ENCODE data around the gene EPHB2.
"Not testable (repeated sequence)": the region's sequence is repeated elsewhere in the genome, so short reads cannot be mapped to it uniquely, and the experiment has no call there.

EPHB2 gene

DNA sequence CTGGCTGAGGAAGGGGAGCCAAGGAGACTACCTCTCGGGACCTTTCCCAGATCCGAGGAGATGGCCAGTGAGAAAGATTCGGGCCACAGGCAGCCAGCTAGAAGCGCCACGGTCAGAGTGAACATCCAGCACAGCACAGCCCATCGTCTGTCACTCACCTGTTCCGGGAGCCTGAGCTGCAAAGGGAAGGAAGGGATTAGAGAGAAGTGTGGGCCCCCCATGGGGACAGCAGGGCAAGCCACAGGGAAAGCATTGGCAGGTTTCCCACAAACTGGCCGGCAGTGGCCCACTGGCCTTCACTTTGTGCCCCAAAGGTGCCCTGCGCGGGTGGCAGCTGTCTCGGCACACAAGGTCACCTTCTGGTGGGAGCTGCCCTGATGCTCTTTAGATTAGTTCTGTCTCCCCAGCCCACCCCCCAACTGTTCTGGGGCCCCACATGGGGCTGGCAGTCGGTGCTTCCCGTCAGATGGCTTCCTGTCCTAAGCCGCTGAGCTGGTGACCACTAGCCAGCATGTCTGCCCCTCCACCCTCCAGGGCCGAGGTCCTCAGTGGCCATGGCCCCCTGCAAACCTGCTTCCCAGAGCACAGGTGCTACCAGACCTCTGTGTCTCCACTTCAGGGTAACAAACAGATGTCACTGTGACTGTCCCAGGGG lies 205.3 kb downstream of the EPHB2 start:
- DNase-seq (ENCODE audit: low read depth), result no peak

DNA sequence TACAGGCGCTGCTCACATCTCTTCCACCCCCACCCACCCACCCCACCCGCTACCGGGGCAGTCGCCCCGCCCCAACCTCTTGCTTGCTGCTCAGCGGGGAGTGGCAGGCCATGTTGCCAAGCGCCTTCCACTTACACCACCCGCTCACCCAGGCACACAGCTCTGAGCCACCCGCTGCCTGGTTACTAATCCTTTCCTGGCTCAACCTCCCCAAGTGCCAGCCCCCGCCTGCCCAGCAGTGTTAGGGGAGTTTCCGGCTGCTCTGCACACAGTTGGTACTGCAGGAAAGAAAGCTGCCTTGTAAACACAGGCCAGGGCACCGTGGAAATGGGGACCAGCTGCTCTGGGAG lies 205.8 kb downstream of the EPHB2 start:
- DNase-seq (ENCODE audit: low read depth), result no peak

DNA sequence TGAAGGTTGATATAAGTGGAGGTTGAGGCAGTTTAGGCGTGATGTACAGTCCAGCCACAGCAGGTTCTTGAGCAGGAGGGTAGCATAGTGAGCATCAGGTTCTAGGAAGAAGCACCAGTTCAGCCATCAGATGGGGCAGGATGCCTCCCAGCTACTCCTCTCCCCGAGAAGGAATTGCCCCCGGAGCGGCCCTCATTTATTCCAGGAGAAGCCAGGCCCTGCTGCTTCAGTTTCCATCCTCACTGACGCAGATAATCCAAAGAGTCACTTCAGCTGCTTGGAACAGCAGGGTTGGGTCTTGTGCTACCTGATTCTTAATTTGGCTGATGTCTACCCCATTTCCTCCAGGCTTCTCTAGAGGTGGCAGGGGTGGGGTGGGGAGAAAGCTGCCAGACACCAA lies 207.3 kb downstream of the EPHB2 start:
- no peak for DNase-seq (ENCODE audit: low read depth)

DNA sequence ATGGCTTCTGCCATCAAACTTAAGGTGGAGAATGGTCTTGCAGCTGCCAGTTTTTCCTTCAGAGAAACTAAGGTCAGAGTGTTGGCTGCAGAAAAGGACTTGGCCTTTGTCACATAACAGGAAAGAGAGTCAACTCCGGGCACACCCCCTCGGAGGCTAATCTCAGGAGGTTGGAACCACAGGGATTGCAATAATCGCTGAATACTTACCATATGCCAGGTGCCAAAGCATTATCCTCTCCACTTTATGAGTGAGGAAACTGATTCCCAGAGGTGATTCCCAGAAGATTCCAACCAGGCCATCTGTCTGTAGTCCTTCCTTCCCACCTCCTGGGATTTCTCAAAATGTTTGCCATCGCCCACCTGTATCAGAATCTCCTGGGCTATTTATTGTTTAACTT lies 208.0 kb downstream of the EPHB2 start:
- no peak for DNase-seq (ENCODE audit: low read depth)

DNA sequence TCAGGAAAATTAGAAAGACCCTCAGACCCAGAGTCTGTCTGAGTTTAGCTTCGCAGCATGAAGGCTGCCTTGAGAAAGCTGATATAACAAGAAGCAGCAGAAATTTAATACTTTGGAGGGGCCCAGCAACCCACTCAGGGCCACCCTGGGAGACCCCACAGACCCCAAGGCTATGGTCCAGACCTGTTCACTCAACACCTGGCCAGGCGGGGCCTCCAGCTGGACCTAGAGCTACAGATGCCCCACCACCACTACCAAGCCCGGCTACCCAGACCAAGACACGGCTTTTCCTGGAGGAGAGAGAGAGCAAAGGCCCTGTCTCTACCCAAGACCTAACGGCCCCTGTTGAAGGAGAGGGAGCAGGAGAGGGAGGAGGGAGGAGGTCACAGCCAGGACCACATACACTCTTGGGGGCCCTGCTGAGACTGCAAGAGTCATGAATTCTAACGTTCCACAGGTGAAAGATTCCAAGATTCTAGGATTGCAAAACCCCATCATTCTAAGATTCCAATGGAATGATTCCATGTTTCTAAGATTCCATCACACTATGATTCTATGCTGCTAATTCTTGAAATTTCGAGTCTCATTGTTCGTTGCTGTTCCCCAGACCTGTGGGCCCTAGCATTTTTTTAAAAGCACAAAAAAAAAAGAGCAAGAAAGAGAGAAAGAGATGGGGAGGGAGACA lies 208.8 kb downstream of the EPHB2 start:
- DNase-seq (ENCODE audit: low read depth), result no peak

DNA sequence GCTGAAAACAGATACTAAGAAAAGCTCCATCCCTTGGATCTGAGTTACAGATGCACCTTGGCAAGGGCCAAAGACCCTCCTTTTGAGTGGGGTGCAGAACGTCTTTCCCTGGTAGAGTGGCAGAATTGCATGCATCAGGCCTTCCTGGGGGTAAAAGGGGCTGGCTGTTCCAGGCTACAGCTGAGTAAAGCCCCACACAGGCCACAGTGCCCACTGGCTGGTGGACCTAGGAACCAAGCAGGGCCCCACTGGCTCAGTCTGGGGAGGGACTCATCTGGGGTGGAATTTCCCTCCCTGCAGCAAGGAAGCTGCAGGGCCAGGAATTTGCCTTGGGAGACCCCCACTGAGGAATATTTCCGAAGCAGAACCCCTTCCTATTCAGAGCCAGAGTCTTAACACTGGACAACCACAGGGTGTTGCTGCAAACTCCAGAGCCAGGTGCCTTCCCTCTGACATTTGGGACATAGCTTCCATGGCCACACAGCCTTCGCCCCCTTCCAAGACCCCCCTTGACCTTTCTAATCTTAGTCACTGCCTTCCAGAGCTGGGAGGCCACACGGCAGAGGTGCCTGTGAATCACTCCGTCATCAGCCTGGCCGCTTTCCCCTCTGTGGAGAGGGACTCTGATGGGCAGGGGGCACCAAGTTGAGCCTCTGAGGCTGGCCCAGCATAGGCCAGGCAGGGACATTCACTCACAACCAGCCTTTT lies 209.5 kb downstream of the EPHB2 start:
- no peak for DNase-seq (ENCODE audit: low read depth)

DNA sequence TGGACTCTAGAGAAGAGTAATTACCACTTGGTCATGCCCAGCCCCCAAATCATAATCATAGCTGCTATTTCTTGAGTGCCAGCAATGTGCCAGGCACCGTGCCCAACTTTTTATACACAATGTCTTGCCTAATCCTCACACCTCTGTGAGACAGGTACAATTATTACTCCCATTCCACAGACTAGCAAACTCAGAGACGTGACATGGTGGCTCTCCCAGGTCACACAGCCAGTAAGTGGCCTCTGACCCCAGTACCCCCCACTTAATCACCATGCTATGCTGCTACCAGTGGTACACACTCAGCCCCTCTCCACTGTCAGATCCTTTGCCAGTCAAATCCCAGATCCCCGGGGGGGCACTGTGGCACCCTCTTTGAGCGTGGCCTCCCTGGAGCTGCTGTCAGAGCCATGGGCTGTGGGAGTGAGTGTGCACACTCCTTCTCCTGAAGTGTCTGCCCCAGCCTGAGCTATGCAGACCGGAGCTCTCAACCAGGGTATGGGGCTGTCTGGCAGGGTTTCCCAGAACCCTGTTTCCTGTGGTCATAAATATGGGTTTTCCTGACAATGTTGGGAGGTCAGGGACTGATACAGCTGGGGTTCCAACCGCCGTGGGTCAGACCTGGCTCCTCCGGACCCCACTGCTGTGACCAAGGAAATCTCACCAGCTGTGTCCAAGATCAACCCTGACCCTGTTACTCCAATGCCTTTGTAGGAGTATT lies 210.3 kb downstream of the EPHB2 start:
- no peak for DNase-seq (ENCODE audit: low read depth)

DNA sequence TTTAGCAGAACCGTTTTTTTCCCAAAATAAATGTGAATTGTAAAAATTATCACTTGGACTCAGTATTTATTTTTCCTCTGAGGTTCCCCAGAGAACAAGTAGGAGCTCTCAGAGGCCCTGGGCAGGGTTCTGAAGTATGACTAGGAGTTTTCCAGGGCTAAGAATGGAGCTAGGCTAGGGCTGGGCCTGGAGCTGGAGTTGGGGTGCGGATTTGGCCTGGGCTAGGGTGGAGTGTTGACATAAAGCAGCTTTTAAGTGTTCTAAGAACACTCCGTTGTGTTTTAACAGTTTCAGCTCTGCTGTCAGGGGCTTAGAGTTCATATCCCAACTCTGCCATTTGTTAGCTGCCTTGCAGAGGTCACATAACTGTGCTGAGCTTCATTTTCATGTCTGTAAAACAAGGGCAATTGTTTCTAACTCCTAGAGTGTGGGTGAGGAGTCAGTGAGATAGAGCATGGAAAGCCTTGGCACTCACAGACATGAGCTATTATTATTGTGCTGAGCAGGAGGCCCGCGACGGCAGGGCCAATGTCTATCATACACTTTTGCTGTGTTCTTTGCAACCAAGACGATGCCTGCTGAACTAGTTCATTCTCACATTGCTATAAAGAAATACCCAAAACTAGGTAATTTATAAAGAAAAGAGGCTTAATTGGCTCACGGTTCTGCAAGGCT lies 210.9 kb downstream of the EPHB2 start:
- DNase-seq (ENCODE audit: low read depth), result no peak

DNA sequence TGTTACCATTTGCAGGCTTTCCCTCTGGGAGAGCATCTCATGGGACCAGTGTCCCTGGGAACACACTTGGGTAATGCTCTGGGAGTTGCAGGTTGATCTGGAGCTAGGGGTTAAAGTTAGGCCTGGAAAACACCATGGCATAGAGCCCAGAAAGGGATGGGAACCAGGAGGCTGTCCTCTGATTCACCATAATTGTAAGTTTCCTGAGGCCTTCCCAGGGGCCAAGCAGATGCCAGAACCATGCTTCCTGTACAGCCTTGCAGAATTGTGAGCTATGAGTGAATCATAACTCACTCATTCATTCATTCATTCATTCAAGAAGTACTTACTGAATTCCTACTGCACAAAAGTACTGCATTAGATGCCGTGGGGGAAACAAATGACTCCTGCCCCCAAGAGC lies 212.0 kb downstream of the EPHB2 start:
- DNase-seq (ENCODE audit: low read depth), result no peak

DNA sequence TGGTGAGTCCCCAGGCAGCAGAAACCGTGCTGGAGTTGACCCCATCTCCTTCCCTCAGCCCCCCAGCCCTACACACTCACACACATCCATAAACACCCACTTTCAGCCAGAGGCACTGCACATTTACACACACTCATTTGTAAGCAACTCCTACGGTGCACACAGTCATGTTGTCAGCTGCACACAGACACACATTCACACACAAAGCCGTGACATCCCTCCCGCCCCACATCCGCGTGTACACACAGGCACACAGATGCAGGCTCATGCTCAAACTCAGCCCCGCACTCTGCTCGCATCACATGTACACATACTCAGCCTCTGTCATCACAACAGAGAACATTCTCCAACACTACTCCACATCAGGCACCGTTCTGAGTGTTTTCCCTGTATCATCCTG lies 214.5 kb downstream of the EPHB2 start:
- no peak for DNase-seq (ENCODE audit: low read depth)

DNA sequence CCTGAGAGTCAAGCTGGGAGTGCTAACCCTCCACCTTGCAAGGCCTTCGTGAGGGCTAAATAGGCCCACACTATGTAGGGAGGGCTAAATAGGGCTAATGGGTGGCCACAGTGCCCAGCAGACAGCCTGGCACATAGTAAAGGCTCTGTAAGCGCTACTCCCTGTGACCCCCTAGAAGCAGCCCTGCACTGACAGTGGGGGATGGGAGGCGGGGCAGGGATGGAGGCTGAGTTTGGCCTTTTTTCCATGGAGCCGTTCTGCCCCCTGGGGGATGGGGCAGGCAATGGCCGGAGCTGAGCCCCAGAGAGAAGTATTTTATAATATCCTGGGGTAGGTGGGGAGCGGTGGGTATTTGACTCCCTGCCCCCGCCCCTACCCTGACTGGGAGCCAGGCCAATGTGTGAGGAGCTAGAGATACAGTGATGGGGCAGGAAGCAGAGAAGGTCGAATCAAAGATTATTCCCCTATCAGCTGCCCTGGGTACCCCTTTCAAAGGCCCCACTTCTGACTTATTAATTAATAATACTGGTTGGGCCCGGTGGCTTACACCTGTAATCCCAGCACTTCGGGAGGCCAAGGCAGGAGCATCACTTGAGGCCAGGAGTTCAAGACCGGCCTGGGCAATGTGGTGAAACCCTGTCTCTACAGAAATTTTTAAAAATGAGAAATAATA lies 219.7 kb downstream of the EPHB2 start:
- DNase-seq (ENCODE audit: low read depth), result no peak

DNA sequence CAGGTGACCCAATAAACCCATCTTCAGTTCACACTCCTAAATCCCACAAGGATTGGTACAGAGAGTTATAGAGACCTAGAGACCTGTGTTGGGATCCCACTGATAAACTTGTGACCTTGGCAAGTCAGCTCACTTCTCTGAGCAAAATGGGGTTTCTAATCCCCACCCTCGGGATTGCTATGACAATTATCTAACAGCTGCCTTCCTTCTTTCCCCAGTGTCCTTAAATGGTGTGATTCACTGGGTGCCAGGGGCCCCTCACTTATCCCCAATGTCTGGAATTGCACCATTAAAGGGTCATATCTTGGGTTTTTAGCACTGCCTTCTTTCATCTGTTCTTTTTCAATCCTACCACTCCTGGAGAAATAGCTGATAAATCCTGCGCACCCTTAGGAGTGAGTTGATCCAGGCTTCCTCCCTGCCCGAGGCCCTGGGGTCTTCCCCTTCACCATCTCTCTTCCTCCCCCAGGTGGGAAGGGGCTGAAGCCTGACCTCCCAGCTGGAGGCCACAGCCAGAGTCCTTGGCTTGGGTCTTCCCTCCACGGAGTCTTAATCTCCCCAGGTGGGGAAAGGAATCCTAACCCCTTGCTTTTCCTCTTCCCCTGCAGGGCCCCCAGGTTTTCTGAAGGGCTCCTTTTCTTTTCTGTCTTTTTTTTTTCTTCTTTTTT lies 222.3 kb downstream of the EPHB2 start:
- no peak for DNase-seq (ENCODE audit: low read depth)

DNA sequence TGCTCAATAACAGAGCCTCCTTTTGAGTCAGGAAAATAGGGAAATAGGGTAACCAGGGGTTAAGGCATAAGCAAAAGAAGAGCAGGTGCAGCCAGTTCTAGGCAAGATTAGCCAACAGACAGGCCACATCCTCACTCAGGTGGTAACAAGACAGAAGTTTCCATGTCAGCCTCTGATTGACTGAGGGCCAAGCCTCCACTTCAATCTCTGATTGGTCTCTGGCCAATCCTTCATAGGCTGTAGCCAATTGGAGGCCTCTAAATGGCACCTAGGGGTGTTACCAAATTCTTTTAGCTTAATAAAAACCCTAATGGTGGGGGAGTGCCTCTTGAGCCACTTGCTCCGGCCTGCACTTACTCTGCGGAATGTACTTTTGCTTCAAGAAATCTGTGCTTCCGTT lies 224.8 kb downstream of the EPHB2 start:
- DNase-seq (ENCODE audit: low read depth), result no peak

DNA sequence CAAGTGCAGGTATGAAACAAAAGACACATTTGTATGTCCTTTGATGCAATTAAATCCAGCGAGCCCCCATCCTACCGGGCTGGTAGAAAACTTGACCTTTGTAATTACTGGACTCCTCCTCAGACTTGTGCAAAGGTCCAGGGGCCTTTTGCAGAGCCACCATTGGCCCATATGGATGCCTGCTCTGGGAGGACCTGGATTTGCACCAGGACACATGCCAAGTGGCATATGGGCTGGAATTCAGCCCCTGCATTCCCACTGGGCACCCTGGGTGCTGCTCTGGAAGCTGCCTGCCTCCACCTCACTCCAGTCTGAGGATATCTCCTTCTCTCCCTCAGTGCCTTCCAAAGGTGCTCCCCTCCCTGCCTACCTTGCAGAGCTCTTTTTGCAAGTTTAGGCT lies 226.0 kb downstream of the EPHB2 start:
- DNase-seq (ENCODE audit: low read depth), result no peak

DNA sequence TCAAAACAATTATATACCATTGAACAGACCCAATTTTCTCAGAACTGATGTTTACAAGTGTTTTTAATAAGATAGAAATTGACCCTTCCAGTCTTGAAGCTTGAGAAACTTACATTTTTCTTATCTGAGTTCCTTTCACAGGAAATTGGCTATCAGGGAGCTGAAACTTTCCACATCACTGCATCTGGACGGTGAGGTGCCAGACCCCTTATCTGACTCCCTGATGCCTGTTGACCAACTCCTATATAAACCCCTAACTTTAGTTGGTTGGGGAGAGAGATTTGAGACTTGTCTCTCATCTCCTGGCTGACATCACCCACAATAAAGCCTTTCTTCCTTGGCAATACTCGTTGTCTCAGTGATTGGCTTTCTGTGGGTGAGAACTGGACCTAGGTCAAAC lies 230.6 kb downstream of the EPHB2 start:
- no peak for DNase-seq (ENCODE audit: low read depth)

DNA sequence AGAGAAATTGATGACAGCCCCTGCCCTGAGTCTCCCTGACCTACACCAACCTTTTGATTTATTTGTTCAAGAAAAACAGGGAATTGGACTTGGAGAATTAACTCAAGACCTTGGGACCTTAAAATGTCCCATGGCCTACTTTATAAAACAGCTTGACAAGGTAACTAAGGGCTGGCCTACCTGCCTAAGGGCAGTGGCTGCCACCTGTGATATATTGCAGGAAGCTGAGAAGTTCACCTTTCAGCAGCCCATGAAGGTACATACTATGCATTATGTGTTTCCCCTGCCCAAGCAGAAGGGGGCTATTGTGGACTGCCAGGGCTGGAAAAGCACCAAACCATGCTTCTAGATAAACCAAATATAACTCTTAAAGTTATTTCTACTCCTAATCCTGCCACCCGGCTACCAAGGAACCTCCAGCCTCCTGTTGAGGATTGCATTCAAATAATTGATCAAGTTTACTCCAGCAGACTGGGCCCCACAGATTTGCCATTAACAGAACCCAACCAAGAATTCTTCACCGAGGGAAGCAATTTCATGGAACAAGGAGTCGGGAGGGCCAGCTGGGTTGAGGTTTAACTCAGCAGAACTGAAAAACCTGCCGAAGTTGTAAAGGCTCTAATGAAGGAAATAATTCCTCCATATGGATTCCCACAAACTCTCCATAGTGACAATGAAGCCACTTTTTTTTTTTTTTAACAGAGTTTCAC lies 233.9 kb downstream of the EPHB2 start:
- no peak for DNase-seq (ENCODE audit: low read depth)

DNA sequence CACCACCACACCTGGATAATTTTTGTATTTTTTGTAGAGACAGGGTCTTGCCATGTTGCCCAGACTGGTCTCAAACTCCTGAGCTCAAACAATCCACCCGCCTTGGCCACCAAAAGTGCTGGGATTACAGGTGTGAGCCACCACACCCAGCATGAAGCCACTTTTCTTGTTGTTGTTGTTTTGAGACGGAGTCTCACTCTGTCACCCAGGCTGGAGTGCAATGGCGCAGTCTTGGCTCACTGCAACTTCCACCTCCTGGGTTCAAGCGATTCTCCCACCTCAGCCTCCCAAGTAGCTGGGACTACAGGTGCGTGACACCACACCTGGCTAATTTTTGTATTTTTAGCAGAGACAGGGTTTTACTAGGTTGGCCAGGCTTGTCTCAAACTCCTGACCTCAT lies 234.5 kb downstream of the EPHB2 start:
- DNase-seq (ENCODE audit: low read depth), result not testable (repeated sequence)

DNA sequence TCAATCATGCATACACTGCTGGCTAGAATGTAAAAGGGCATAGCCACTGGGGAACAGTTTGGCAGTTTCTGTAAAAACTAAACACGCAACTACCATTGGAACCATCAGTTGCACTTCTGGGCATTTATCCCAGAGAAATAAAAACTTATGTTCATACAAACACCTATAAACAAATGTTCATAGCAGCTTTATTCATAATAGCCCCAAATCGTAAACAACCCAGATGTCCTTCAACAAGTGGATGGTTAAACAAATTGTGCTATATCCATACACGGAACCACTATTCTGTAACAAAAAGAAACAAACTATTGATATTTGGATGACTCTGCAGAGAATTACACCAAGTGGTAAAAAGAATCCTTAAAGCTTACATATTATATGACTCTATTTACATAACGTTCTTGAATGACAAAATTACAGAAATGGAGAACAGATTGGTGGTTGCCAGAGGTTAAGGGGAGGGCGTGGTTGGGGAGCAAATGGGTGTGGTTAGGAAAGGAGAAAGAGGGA lies 239.2 kb downstream of the EPHB2 start:
- DNase-seq (ENCODE audit: low read depth), result no peak

DNA sequence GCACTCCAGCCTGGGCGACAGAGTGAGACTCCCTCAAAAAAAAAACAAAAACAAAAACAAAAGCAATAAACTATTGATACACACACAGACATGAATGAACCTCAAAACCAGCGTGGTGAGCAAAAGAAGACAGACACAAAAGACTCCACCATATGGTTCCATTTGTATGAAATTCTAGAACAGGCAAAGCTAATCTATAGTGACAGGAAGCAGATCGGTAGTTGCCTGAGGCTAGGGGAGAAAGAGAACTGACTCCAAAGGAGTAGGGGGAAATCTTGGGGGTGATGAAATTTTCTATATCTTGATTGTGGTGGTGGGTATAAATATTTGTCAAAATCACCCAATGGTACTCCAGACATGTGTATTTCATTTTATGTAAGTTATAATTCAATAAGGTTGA lies 241.2 kb downstream of the EPHB2 start:
- no peak for DNase-seq (ENCODE audit: low read depth)

DNA sequence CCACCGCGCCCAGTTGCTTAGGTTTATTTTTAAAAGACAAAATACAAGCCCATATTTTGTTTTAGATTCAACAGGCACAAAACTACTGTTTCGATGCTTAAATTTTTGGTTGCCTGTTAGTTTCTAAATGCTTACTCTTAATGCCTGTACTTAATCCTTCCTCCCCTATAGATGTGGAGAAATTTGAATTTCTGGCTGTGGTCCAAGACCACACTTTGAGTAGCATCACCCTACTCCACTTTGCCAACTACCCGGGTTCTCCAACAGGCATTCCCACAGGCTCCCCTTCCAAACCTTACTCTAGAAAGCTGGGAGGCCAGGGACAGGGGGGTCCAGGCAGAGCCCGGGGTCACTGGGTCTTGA lies 242.0 kb downstream of the EPHB2 start:
- no peak for DNase-seq (ENCODE audit: low read depth)

All from activated T-helper 1 cell treated with Interleukin-2 at 50 U/mL for 16 hours (primary cell).